IMR-90 (cell line): ENCODE results near the gene CALD1. TPM values are rescaled to one million over a fixed set of nuclear protein-coding genes. Genes with fewer than 3 reads are reported as not detected.

Experiments used
- ATAC-seq: fragments of 200-7000 bp; cut with Tn5 transposase; 2 replicates; pipeline ENCODE4 v1.9.1; 2020; ENCODE audit warnings: low read depth, mild to moderate bottlenecking, moderate library complexity
- BruUV-seq: library from RNA; stranded (reverse); fragments of 400-500 nt; replicated peaks from 2 replicates; lab custom pipeline; 2021; lab: Mats Ljungman, UMichigan
- CTCF ChIA-PET: fragments of 300-600 bp; formaldehyde crosslinking; extraction: SDS; loops from one replicate; lab custom pipeline; 2021; ENCODE audit warnings: antibody characterized with exemption; lab: Yijun Ruan, JAX
- POLR2A ChIA-PET: fragments of 300-600 bp; sonication (Branson Sonifier 250); formaldehyde crosslinking; loops from one replicate; lab custom pipeline; 2022; ENCODE audit warnings: antibody characterized with exemption; ENCODE audit not compliant: unreplicated experiment; lab: Charles Lee
- DNase-seq: peaks from one replicate; pipeline ENCODE4 v3.0.0; 2013
- H2AFZ ChIP-seq: replicated peaks from 2 replicates; pipeline ENCODE3; 2013; ENCODE audit warnings: low read length, mild to moderate bottlenecking; ENCODE audit not compliant: poor library complexity
- H2AK5ac ChIP-seq: 2 replicates; pipeline ENCODE4 v1.6.1; 2013; ENCODE audit warnings: low read depth, low read length, inconsistent platforms
- H2AK9ac ChIP-seq: replicated peaks from 2 replicates; pipeline ENCODE3; 2013; ENCODE audit warnings: mild to moderate bottlenecking, low read depth, low read length, moderate library complexity; ENCODE audit not compliant: poor library complexity
- H2BK120ac ChIP-seq: 2 replicates; pipeline ENCODE4 v1.6.1; 2013; ENCODE audit warnings: low read depth, low read length, inconsistent platforms
- H2BK15ac ChIP-seq: 3 replicates; pipeline ENCODE4 v1.6.1; 2013; ENCODE audit warnings: low read depth, low read length, inconsistent platforms
- H2BK20ac ChIP-seq: 2 replicates; pipeline ENCODE4 v1.6.1; 2013; ENCODE audit warnings: low read depth, mild to moderate bottlenecking, inconsistent platforms, low read length, moderate library complexity
- H2BK5ac ChIP-seq: 2 replicates; pipeline ENCODE4 v1.6.1; 2013; ENCODE audit warnings: mild to moderate bottlenecking, low read depth, low read length, inconsistent platforms; ENCODE audit not compliant: poor library complexity, severe bottlenecking
- H3K14ac ChIP-seq: replicated peaks from 2 replicates; pipeline ENCODE4 v1.6.1; 2013; ENCODE audit warnings: low read depth, low read length, inconsistent platforms
- H3K18ac ChIP-seq: 2 replicates; pipeline ENCODE4 v1.6.1; 2013; ENCODE audit warnings: low read depth, low read length, control low read depth
- H3K23ac ChIP-seq: 2 replicates; pipeline ENCODE4 v1.6.1; 2013; ENCODE audit warnings: low read depth, low read length, inconsistent platforms
- H3K27ac ChIP-seq: 2 replicates; pipeline ENCODE4 v1.5.1; 2013; ENCODE audit warnings: mild to moderate bottlenecking, control low read depth, low read length; ENCODE audit not compliant: insufficient read depth
- H3K27me3 ChIP-seq: 2 replicates; pipeline ENCODE4 v1.6.1; 2013; ENCODE audit warnings: low read length; ENCODE audit not compliant: control insufficient read depth, insufficient read depth
- H3K36me3 ChIP-seq: 2 replicates; pipeline ENCODE4 v1.6.1; 2013; ENCODE audit warnings: low read length, mixed read lengths; ENCODE audit not compliant: control insufficient read depth, insufficient read depth
- H3K4ac ChIP-seq: 2 replicates; pipeline ENCODE4 v1.6.1; 2013; ENCODE audit warnings: low read depth, low read length, inconsistent platforms
- H3K4me1 ChIP-seq: 2 replicates; pipeline ENCODE4 v1.6.1; 2013; ENCODE audit warnings: low read length, mixed read lengths; ENCODE audit not compliant: control insufficient read depth, insufficient read depth
- H3K4me2 ChIP-seq: 2 replicates; pipeline ENCODE4 v1.6.1; 2013; ENCODE audit warnings: low read depth, mild to moderate bottlenecking, control low read depth, low read length, moderate library complexity
- H3K4me3 ChIP-seq: 2 replicates; pipeline ENCODE4 v1.5.1; 2013; ENCODE audit warnings: low read depth, mild to moderate bottlenecking, control low read depth, low read length, moderate library complexity; ENCODE audit not compliant: insufficient read depth
- H3K56ac ChIP-seq: 2 replicates; pipeline ENCODE4 v1.6.1; 2013; ENCODE audit warnings: low read length, inconsistent platforms; ENCODE audit not compliant: insufficient read depth; ENCODE audit errors: extremely low read depth
- H3K79me1 ChIP-seq, 2 experiments: 2 replicates each; pipeline ENCODE4 v1.6.1; 2013; ENCODE audit warnings: low read length in 2 of 2, inconsistent platforms in 1 of 2, low read depth in 1 of 2
- H3K9ac ChIP-seq: 2 replicates; pipeline ENCODE4 v1.6.1; 2013; ENCODE audit warnings: low read depth, low read length, control low read depth
- H3K9me1 ChIP-seq: 2 replicates; pipeline ENCODE4 v1.6.1; 2013; ENCODE audit warnings: low read length, inconsistent platforms; ENCODE audit not compliant: insufficient read depth
- H3K9me3 ChIP-seq: 2 replicates; pipeline ENCODE4 v1.6.1; 2013; ENCODE audit warnings: low read length; ENCODE audit not compliant: control insufficient read depth, insufficient read depth
- H4K20me1 ChIP-seq: 2 replicates; pipeline ENCODE4 v1.6.1; 2013; ENCODE audit warnings: low read length, inconsistent platforms; ENCODE audit not compliant: insufficient read depth
- H4K5ac ChIP-seq: 2 replicates; pipeline ENCODE4 v1.6.1; 2013; ENCODE audit warnings: mild to moderate bottlenecking, low read depth, low read length, control low read depth
- H4K8ac ChIP-seq, 2 experiments: 2 replicates each; pipeline ENCODE4 v1.6.1; 2013; ENCODE audit warnings: low read depth in 2 of 2, low read length in 2 of 2, control low read depth in 1 of 2, inconsistent platforms in 1 of 2
- H4K91ac ChIP-seq: 2 replicates; pipeline ENCODE4 v1.6.1; 2013; ENCODE audit warnings: low read depth, low read length, inconsistent platforms; ENCODE audit not compliant: insufficient read depth
- BHLHE40 ChIP-seq: fragments of 150-350 bp; IDR thresholded peaks from 2 replicates; pipeline ENCODE4 v1.6.1; 2016; ENCODE audit warnings: mild to moderate bottlenecking, low read depth, low read length
- CEBPB ChIP-seq: IDR thresholded peaks from 2 replicates; pipeline ENCODE4 v1.6.1; 2012; ENCODE audit warnings: low read depth, low read length, improper control_type of control experiment
- CHD1 ChIP-seq: IDR thresholded peaks from 2 replicates; pipeline ENCODE4 v1.6.1; 2012; ENCODE audit warnings: low read depth, low read length, improper control_type of control experiment
- ELK1 ChIP-seq: fragments of 150-350 bp; IDR thresholded peaks from 2 replicates; pipeline ENCODE4 v1.6.1; 2016; ENCODE audit warnings: low read depth, mild to moderate bottlenecking, low read length, moderate library complexity, borderline replicate concordance
- FOS ChIP-seq: fragments of 150-350 bp; IDR thresholded peaks from 2 replicates; pipeline ENCODE4 v1.6.1; 2016; ENCODE audit warnings: low read depth, low read length
- MAFK ChIP-seq: IDR thresholded peaks from 2 replicates; pipeline ENCODE4 v1.6.1; 2012; ENCODE audit warnings: low read depth, low read length, improper control_type of control experiment
- MXI1 ChIP-seq: IDR thresholded peaks from 2 replicates; pipeline ENCODE4 v1.6.1; 2012; ENCODE audit warnings: low read depth, mild to moderate bottlenecking, low read length, moderate library complexity, borderline replicate concordance
- NFE2L2 ChIP-seq: fragments of 150-350 bp; IDR thresholded peaks from 2 replicates; pipeline ENCODE4 v1.6.1; 2016; ENCODE audit warnings: low read depth, mild to moderate bottlenecking, low read length
- RFX5 ChIP-seq: IDR thresholded peaks from 2 replicates; pipeline ENCODE4 v1.8.0; 2012; ENCODE audit warnings: low read depth, mild to moderate bottlenecking, low read length, moderate library complexity
- SMC3 ChIP-seq: fragments of 150-350 bp; IDR thresholded peaks from 2 replicates; pipeline ENCODE4 v1.6.1; 2016; ENCODE audit warnings: low read depth, mild to moderate bottlenecking, antibody characterized with exemption, low read length, moderate library complexity
- USF2 ChIP-seq: fragments of 150-350 bp; IDR thresholded peaks from 2 replicates; pipeline ENCODE4 v1.6.1; 2017; ENCODE audit warnings: mild to moderate bottlenecking, antibody characterized with exemption, low read length, low read depth
- whole genome bisulfite sequencing, 2 experiments: methylation state at CpG; one replicate each; pipeline versions ENCODE4 v1.1.5 to v1.1.7; 2013; ENCODE audit warnings: missing lambda C conversion rate in 2 of 2; ENCODE audit not compliant: insufficient read length in 1 of 2; ENCODE audit errors: extremely low coverage in 2 of 2; 5-methylcytosine and 5-hydroxymethylcytosine counted together
- dilution Hi-C: fragments of 300-500 bp; cut with HindIII; formaldehyde crosslinking; loops from one replicate; pipeline ENCODE4 v1.14.3; 2018; ENCODE audit warnings: low sequenced_read_pairs; ENCODE audit not compliant: unreplicated experiment
- in situ Hi-C: fragments of 300-500 bp; cut with MboI; formaldehyde crosslinking; loops from 3 replicates; pipeline ENCODE4 v1.14.3; 2019; ENCODE audit warnings: low sequenced_read_pairs, inconsistent platforms, mixed read lengths
- intact Hi-C: fragments of 100-400 bp; cut with micrococcal nuclease; formaldehyde crosslinking; loops from 2 replicates; pipeline ENCODE4 v1.10.0; 2022
- polyA plus RNA-seq, 3 experiments: library from polyadenylated mRNA; depleted of rRNA; stranded (reverse); fragments of >200 nt; gene quantifications; 2 replicates each; pipeline ENCODE4 v1.2.3, GENCODE V29; 2012; ENCODE audit warnings: low replicate concordance in 1 of 3
- total RNA-seq: library from RNA; depleted of rRNA; stranded (reverse); fragments of >200 nt; gene quantifications from 2 replicates; pipeline ENCODE4 v1.2.3, GENCODE V29; 2012

CALD1 gene
- total and polyA plus RNA-seq, 2 of the 4 experiments (the other 2 are of a cell fraction), result 375 to 487 TPM

DNA sequence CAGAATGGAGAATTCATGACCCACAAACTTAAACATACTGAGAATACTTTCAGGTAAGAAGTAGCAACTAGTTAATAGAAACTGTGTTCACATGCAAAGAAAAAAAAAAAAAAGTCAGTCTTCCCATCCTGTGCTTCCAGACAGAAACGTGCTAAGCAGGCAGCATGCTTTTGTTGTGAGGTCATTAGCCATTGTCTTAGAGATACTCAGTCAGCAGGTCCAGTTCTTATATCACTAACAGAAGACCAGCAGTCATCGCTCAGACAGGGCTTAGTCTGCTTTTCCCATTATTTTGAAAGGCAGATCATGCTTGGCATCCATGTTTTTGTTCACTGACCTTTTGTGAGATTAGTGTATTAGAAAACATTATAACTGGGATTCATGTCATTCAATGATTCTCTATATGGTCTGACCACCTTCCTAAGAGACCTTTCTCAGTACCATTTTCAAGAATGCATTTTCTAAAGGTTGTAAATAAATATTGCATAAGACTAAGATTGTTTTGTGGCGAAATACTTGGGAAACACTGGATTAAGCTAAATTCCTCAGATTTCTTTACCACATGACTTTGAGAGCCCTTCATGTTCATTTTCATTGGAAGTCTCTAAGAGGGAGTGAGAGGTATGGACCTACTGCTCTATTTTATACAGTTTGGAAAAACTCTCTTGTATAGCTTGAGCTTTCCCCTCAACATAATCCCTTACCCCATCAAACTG is 161.9 kb downstream of the CALD1 start:
- Histone ChIP-seq H3K9me3 (no peaks in the 10 kb centered on the region), H3K18ac (no peak overlapping the region), H2BK15ac (no peak overlapping the region), H3K79me1 (peaks cover 21 to 63% of the 10 kb centered on the region in 2 experiments), H3K9ac (no peak overlapping the region), H2AFZ (no peak overlapping the region), H3K4me3 (no peak overlapping the region), H4K5ac (no peak overlapping the region), H2BK5ac (peak overlapping the region; percentile 73), H3K4me2 (no peak overlapping the region), H4K8ac (no peak overlapping the region; a peak in 1 of 4 replicates), H3K4ac (no peak overlapping the region), H2BK20ac (no peak overlapping the region), H3K14ac (peak overlapping the region; percentile 30; the same call in 1 of the 2 replicates), H3K56ac (no peak overlapping the region), H2AK5ac (no peak overlapping the region), H3K27me3 (no peaks in the 10 kb centered on the region), H2BK120ac (no peak overlapping the region), H4K91ac (no peak overlapping the region), H3K4me1 (peaks cover 13% of the 10 kb centered on the region), H4K20me1 (peaks cover 9% of the 10 kb centered on the region; the same call in 1 of the 2 replicates), H3K23ac (no peak overlapping the region), H3K36me3 (peaks cover 22% of the 10 kb centered on the region), H3K27ac (no peak overlapping the region), H3K9me1 (peaks cover 16% of the 10 kb centered on the region), H2AK9ac (no peak overlapping the region)
- POLR2A ChIA-PET, result interaction anchor here (0.7 kb wide), 1 partner anchor 155 kb away, joined by 5 read pairs; no protein-coding TSS in a partner anchor
- DNase-seq (peak; percentile 92), ATAC-seq (peak; percentile 56)
- CTCF ChIA-PET, result no interaction called here
- dilution Hi-C loops (no loop called here), intact Hi-C loops (no loop called here), in situ Hi-C loops (no loop called here)
- BruUV-seq, result no TSS peak
- TF ChIP-seq NFE2L2 (no peak; the same call in 1 of the 2 replicates), FOS (peak; percentile 29; the same call in 1 of the 2 replicates), SMC3 (no peak), ELK1 (no peak), BHLHE40 (peak; percentile 97), CHD1 (no peak), MXI1 (peak; percentile 66; the same call in 1 of the 2 replicates), RFX5 (no peak), USF2 (no peak), CEBPB (peak; percentile 67), MAFK (peak; percentile 42; the same call in 1 of the 2 replicates)
- no CpG with 5 or more reads among the region's 3 CpGs for WGBS, 2 experiments
